ENCODE results near the gene INPP5D. TPM values are rescaled to one million over a fixed set of nuclear protein-coding genes. Genes with fewer than 3 reads are reported as not detected.
"Not testable (repeated sequence)": the region's sequence is repeated elsewhere in the genome, so short reads cannot be mapped to it uniquely, and the experiment has no call there.

The INPP5D gene
- total RNA-seq (100 to 1,000 TPM; 163 to 184 TPM), total RNA-seq (231 to 232 reads per million in 2 donors)

- Mint-ChIP-seq H3K4me1 (peaks cover 49% of the 10 kb centered on the region), H3K36me3 (ENCODE audit: low read depth) (no peaks in the 10 kb centered on the region), H3K27me3 (no peaks in the 10 kb centered on the region), H3K4me3 (peak within 1 kb of the TSS; percentile 91), H3K27ac (peak within 1 kb of the TSS; percentile 96)
- DNase-seq (peak; percentile 50 to 61 (median 55)), ATAC-seq (peak; percentile 85)
- H3K9me3 ChIP-seq (ENCODE audit: control insufficient read depth, low read length, poor library complexity, severe bottlenecking): no peaks in the 10 kb centered on the region
Measured at GRCh38 chr2:233059797-233060500, at the start of gene INPP5D. TSS of gene INPP5D (plus strand) at chr2:233060342. CDS start at chr2:233060479, 137 bp downstream.

- no peaks in the 10 kb centered on the region for H3K36me3 Mint-ChIP-seq (ENCODE audit: low read depth)
- peaks cover 9% of the 10 kb centered on the region for H3K27me3 Mint-ChIP-seq
- H3K27ac Mint-ChIP-seq: no peak overlapping the region
- no peak overlapping the region for H3K4me3 Mint-ChIP-seq
- DNase-seq (no peak), ATAC-seq (no peak)
- no peaks in the 10 kb centered on the region for H3K9me3 ChIP-seq (ENCODE audit: control insufficient read depth, low read length, poor library complexity, severe bottlenecking)
- no peaks in the 10 kb centered on the region for H3K4me1 Mint-ChIP-seq
Measured at GRCh38 chr2:233010569-233011267, 49.4 kb upstream of the INPP5D start.

- no peaks in the 10 kb centered on the region for H3K36me3 Mint-ChIP-seq (ENCODE audit: low read depth)
- ATAC-seq (no peak), DNase-seq (no peak)
- H3K27me3 Mint-ChIP-seq: peaks cover 9% of the 10 kb centered on the region
- H3K27ac Mint-ChIP-seq: no peak overlapping the region
- no peaks in the 10 kb centered on the region for H3K4me1 Mint-ChIP-seq
- H3K9me3 ChIP-seq (ENCODE audit: control insufficient read depth, low read length, poor library complexity, severe bottlenecking): no peaks in the 10 kb centered on the region
- H3K4me3 Mint-ChIP-seq: no peak overlapping the region
Measured at GRCh38 chr2:233011268-233011650, 48.9 kb upstream of the INPP5D start.

GRCh38 chr2:233011702-233012131 lies 48.4 kb upstream of the INPP5D start:
- no peak overlapping the region for H3K27ac Mint-ChIP-seq
- H3K4me1 Mint-ChIP-seq: no peaks in the 10 kb centered on the region
- no peak overlapping the region for H3K4me3 Mint-ChIP-seq
- ATAC-seq (no peak), DNase-seq (no peak)
- no peaks in the 10 kb centered on the region for H3K36me3 Mint-ChIP-seq (ENCODE audit: low read depth)
- H3K27me3 Mint-ChIP-seq: peaks cover 9% of the 10 kb centered on the region
- no peaks in the 10 kb centered on the region for H3K9me3 ChIP-seq (ENCODE audit: control insufficient read depth, low read length, poor library complexity, severe bottlenecking)

- ATAC-seq: no peak
- DNase-seq: no peak
- Mint-ChIP-seq H3K4me1 (no peaks in the 10 kb centered on the region), H3K27ac (no peak overlapping the region), H3K36me3 (ENCODE audit: low read depth) (peaks cover under 1% of the 10 kb centered on the region), H3K4me3 (no peak overlapping the region), H3K27me3 (peaks cover 9% of the 10 kb centered on the region)
- H3K9me3 ChIP-seq (ENCODE audit: control insufficient read depth, low read length, poor library complexity, severe bottlenecking): no peaks in the 10 kb centered on the region
Measured at GRCh38 chr2:233012301-233012971, 47.7 kb upstream of the INPP5D start.

- Mint-ChIP-seq H3K27me3 (peaks cover 9% of the 10 kb centered on the region), H3K4me1 (no peaks in the 10 kb centered on the region), H3K4me3 (no peak within 1 kb of the TSS), H3K36me3 (ENCODE audit: low read depth) (peaks cover 2% of the 10 kb centered on the region), H3K27ac (no peak within 1 kb of the TSS)
- H3K9me3 ChIP-seq (ENCODE audit: control insufficient read depth, low read length, poor library complexity, severe bottlenecking): no peaks in the 10 kb centered on the region
- ATAC-seq (no peak), DNase-seq (no peak)
Measured at GRCh38 chr2:233013027-233013461, 47.1 kb upstream of the INPP5D start, which contains the start of gene NGEF. TSS of gene NGEF (minus strand) at chr2:233013256. CDS start at chr2:232974890, 38,366 bp downstream.

GRCh38 chr2:233013650-233014049 lies 46.5 kb upstream of the INPP5D start:
- no peak for DNase-seq
- peaks cover 9% of the 10 kb centered on the region for H3K27me3 Mint-ChIP-seq
- no peak overlapping the region for H3K27ac Mint-ChIP-seq
- no peaks in the 10 kb centered on the region for H3K4me1 Mint-ChIP-seq
- H3K4me3 Mint-ChIP-seq: no peak overlapping the region
- no peak for ATAC-seq
- H3K9me3 ChIP-seq (ENCODE audit: control insufficient read depth, low read length, poor library complexity, severe bottlenecking): no peaks in the 10 kb centered on the region
- peaks cover 2% of the 10 kb centered on the region for H3K36me3 Mint-ChIP-seq (ENCODE audit: low read depth)

GRCh38 chr2:233015019-233015645 lies 45.0 kb upstream of the INPP5D start:
- Mint-ChIP-seq H3K4me1 (no peaks in the 10 kb centered on the region), H3K27ac (no peak overlapping the region), H3K27me3 (peaks cover 9% of the 10 kb centered on the region), H3K4me3 (no peak overlapping the region), H3K36me3 (ENCODE audit: low read depth) (peaks cover 2% of the 10 kb centered on the region)
- ATAC-seq (no peak), DNase-seq (no peak)
- H3K9me3 ChIP-seq (ENCODE audit: control insufficient read depth, low read length, poor library complexity, severe bottlenecking): no peaks in the 10 kb centered on the region

GRCh38 chr2:233017947-233018346 lies 42.2 kb upstream of the INPP5D start:
- H3K4me3 Mint-ChIP-seq: no peak overlapping the region
- H3K36me3 Mint-ChIP-seq (ENCODE audit: low read depth): peaks cover 2% of the 10 kb centered on the region
- no peaks in the 10 kb centered on the region for H3K4me1 Mint-ChIP-seq
- DNase-seq (no peak), ATAC-seq (no peak)
- H3K9me3 ChIP-seq (ENCODE audit: control insufficient read depth, low read length, poor library complexity, severe bottlenecking): no peaks in the 10 kb centered on the region
- H3K27me3 Mint-ChIP-seq: no peaks in the 10 kb centered on the region
- no peak overlapping the region for H3K27ac Mint-ChIP-seq

- H3K36me3 Mint-ChIP-seq (ENCODE audit: low read depth); H3K9me3 ChIP-seq (ENCODE audit: control insufficient read depth, low read length, poor library complexity, severe bottlenecking); DNase-seq; H3K27ac Mint-ChIP-seq; H3K27me3 Mint-ChIP-seq; ATAC-seq; H3K4me3 Mint-ChIP-seq; H3K4me1 Mint-ChIP-seq: not testable (repeated sequence)
Measured at GRCh38 chr2:233019610-233020009, 40.5 kb upstream of the INPP5D start.

- Mint-ChIP-seq H3K27me3 (no peaks in the 10 kb centered on the region), H3K4me1 (no peaks in the 10 kb centered on the region), H3K27ac (no peak overlapping the region), H3K4me3 (no peak overlapping the region), H3K36me3 (ENCODE audit: low read depth) (peaks cover 2% of the 10 kb centered on the region)
- DNase-seq: no peak
- H3K9me3 ChIP-seq (ENCODE audit: control insufficient read depth, low read length, poor library complexity, severe bottlenecking): no peaks in the 10 kb centered on the region
- no peak for ATAC-seq
Measured at GRCh38 chr2:233020454-233020853, 39.7 kb upstream of the INPP5D start.

- no peak for ATAC-seq
- H3K36me3 Mint-ChIP-seq (ENCODE audit: low read depth): peaks cover 2% of the 10 kb centered on the region
- H3K27ac Mint-ChIP-seq: no peak overlapping the region
- H3K27me3 Mint-ChIP-seq: no peaks in the 10 kb centered on the region
- H3K4me1 Mint-ChIP-seq: no peaks in the 10 kb centered on the region
- DNase-seq: no peak
- no peaks in the 10 kb centered on the region for H3K9me3 ChIP-seq (ENCODE audit: control insufficient read depth, low read length, poor library complexity, severe bottlenecking)
- H3K4me3 Mint-ChIP-seq: no peak overlapping the region
Measured at GRCh38 chr2:233021771-233022170, 38.4 kb upstream of the INPP5D start.

GRCh38 chr2:233022561-233022960 lies 37.6 kb upstream of the INPP5D start:
- H3K27ac Mint-ChIP-seq: no peak overlapping the region
- ATAC-seq (no peak), DNase-seq (no peak)
- no peak overlapping the region for H3K4me3 Mint-ChIP-seq
- H3K9me3 ChIP-seq (ENCODE audit: control insufficient read depth, low read length, poor library complexity, severe bottlenecking): no peaks in the 10 kb centered on the region
- peaks cover under 1% of the 10 kb centered on the region for H3K36me3 Mint-ChIP-seq (ENCODE audit: low read depth)
- H3K4me1 Mint-ChIP-seq: no peaks in the 10 kb centered on the region
- H3K27me3 Mint-ChIP-seq: no peaks in the 10 kb centered on the region

Data from T-helper 17 cell (primary cell).